Activated naive CD4-positive, alpha-beta T cell treated with anti-CD3 and anti-CD28 coated beads, Interleukin-2, amount 50 U/mL, for 72 hours (primary cell): ENCODE measurements around the gene CAPN14. TPM values are rescaled to one million over a fixed set of nuclear protein-coding genes. Genes with fewer than 3 reads are reported as not detected.

ENCODE experiments used
- ATAC-seq, 2 donors: fragments of 150-1000 bp; cut with Tn5 transposase; 2 replicates each; pipeline ENCODE4 v1.10.0; 2021; ENCODE audit warnings: mild to moderate bottlenecking in 2 of 2, moderate library complexity in 2 of 2
- DNase-seq, 2 donors: peaks; one replicate each; pipeline ENCODE4 v3.0.0; 2021 to 2022; ENCODE audit warnings: low spot score in 2 of 2
- H3K27ac Mint-ChIP-seq, 2 donors: one replicate each; pipeline ENCODE4 v1.8.0; 2022; ENCODE audit warnings: mild to moderate bottlenecking in 2 of 2, mixed read lengths in 2 of 2
- H3K36me3 Mint-ChIP-seq, 2 donors: one replicate each; pipeline ENCODE4 v1.8.0; 2022; ENCODE audit warnings: mixed read lengths in 2 of 2
- H3K9me3 Mint-ChIP-seq, 2 donors: one replicate each; pipeline ENCODE4 v1.8.0; 2022; ENCODE audit warnings: mixed read lengths in 2 of 2
- total RNA-seq, 2 donors: library from RNA; stranded (reverse); gene quantifications; one replicate each; pipeline ENCODE4 v1.2.3, GENCODE V29; 2022

Gene CAPN14
- total RNA-seq, 2 donors from 2014 or later, result 1.0 to 1.2 TPM

- Mint-ChIP-seq H3K36me3 (no peaks in the 10 kb centered on the region), H3K9me3 (no peaks in the 10 kb centered on the region), H3K27ac (peak within 1 kb of the TSS in 1 of 2 donors; percentile 52)
- peak; percentile 82 to 92 for DNase-seq
- peak; percentile 99 for ATAC-seq
Observed at GRCh38 chr2:31233741-31234682, 16.7 kb upstream of the CAPN14 start, which contains the start of gene EHD3. TSS of gene EHD3 (plus strand) at chr2:31234152. CDS start at chr2:31234622, 470 bp downstream.

DNA sequence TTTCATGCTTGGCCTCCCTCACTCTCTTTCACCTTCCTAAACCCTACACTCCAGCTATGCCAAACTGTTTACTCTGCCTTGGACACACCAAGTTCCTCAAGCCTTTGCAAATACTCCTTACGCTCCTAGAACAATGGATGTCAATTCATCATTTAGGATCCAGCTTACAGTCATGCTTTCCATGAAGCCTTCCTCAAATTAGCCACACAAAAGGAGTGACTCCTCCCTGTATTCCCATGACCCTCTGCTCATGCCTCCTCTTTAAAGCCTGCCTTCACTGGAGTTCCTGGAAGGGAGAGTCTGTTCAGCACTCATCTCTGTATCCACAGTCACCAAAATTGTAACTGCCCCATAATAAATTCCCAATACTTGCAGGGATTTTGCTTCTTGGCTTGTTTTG lies 15.9 kb upstream of the CAPN14 start:
- no peaks in the 10 kb centered on the region for H3K36me3 Mint-ChIP-seq
- H3K9me3 Mint-ChIP-seq, result no peaks in the 10 kb centered on the region
- H3K27ac Mint-ChIP-seq, result peak overlapping the region in 1 of 2 donors; percentile 52
- ATAC-seq (no peak), DNase-seq (no peak)

DNA sequence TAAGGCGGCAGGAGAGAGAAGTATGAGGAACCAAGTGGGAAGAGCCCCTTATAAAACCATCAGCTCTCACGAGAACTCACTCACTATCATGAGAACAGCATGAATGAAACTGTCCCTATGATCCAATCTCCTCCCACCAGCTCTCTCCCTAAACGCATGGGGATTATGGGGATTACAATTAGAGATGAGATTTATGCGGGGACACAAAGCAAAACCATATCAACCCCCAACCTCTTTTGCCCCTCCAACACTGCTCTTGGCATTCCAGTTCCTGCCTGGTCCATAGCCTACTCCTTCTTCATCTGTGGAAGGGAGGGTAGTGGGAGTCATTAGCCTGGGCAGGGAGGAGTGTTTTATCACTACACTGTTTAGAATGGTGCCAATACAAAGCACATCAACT lies 15.3 kb upstream of the CAPN14 start:
- Mint-ChIP-seq H3K27ac (peak overlapping the region in 1 of 2 donors; percentile 52), H3K9me3 (no peaks in the 10 kb centered on the region), H3K36me3 (no peaks in the 10 kb centered on the region)
- ATAC-seq, result no peak
- DNase-seq, result no peak

DNA sequence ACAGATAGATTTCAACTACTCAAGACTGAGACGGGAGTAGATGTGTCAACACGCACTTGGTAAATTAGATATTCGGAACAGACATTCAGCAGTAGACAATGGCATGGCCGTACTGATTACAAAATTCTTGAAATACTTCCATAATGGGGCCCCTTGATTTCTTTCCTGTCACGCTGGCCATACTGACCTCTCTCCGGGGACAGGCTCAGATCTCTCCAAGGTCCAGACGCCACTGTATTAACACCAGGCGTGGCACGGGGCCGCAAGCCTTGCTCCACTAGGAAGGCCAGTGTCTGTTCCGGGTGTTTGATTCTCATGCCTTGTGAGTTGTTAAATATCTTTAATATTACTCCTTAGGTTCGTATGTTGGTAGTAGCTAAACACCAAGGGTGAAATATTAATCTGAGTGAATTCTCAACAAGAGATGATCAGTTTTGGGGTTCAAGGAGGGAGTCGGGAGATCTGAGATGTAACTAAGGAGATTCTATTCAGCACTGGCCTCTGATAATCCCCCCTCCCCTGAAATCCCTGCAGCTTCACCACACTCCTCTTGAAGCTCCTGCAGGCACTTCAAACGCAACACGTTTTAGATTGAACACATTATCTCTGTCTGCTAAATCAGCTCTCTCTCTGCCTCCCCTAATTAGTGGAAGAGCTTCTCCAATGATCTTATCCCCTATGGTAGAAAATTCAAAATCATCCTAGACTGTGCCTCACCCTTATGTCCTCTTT lies 14.4 kb upstream of the CAPN14 start:
- no peaks in the 10 kb centered on the region for H3K9me3 Mint-ChIP-seq
- DNase-seq (no peak), ATAC-seq (no peak)
- H3K36me3 Mint-ChIP-seq, result no peaks in the 10 kb centered on the region
- no peak overlapping the region for H3K27ac Mint-ChIP-seq

GRCh38 chr2:31230751-31231150 lies 13.4 kb upstream of the CAPN14 start:
- ATAC-seq (no peak), DNase-seq (no peak)
- Mint-ChIP-seq H3K27ac (no peak overlapping the region), H3K9me3 (no peaks in the 10 kb centered on the region), H3K36me3 (no peaks in the 10 kb centered on the region)

DNA sequence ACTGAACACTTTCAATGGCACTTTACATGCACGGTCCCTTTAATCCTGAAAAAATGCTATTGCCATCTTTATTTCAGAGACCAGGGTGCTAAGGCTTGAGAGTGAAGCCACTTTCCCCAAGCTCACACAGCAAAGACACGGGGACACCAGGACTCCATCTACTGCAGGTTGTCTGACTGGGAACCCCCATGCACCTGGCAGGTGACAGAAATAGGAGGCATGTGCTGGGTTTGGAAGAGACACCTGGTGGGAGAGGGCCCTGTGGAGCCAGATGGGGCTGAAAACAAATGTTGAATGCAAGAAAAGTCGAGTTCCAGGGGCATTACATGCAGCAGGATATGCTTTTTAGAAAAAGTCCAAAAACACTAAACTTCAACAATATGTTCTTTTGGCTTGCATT lies 11.4 kb upstream of the CAPN14 start:
- Mint-ChIP-seq H3K27ac (no peak overlapping the region), H3K9me3 (no peaks in the 10 kb centered on the region), H3K36me3 (no peaks in the 10 kb centered on the region)
- DNase-seq (no peak), ATAC-seq (no peak)

GRCh38 chr2:31227711-31228125 lies 10.4 kb upstream of the CAPN14 start:
- ATAC-seq (no peak), DNase-seq (no peak)
- Mint-ChIP-seq H3K27ac (no peak overlapping the region), H3K36me3 (no peaks in the 10 kb centered on the region), H3K9me3 (no peaks in the 10 kb centered on the region)

DNA sequence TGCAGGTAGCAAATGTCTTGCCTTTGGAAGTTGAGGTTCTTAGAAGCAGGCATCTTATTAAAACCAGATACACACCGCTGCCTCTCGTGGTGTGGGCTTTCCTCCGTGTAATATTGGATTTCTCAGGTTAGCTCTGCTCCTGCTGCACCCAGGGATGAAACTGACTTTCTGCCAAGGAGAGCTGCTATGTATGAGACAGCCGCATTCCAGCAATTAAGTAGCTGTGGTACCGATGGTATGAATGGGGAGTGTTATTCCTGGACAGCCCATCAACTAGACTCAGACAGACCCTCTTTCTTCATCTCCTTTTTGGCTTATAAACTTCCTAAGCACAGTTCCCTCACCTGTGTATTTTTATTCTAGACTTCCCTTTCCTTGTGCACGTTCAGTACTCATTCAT lies 9.8 kb upstream of the CAPN14 start:
- Mint-ChIP-seq H3K9me3 (no peaks in the 10 kb centered on the region), H3K36me3 (no peaks in the 10 kb centered on the region), H3K27ac (no peak overlapping the region)
- ATAC-seq (no peak), DNase-seq (no peak)

DNA sequence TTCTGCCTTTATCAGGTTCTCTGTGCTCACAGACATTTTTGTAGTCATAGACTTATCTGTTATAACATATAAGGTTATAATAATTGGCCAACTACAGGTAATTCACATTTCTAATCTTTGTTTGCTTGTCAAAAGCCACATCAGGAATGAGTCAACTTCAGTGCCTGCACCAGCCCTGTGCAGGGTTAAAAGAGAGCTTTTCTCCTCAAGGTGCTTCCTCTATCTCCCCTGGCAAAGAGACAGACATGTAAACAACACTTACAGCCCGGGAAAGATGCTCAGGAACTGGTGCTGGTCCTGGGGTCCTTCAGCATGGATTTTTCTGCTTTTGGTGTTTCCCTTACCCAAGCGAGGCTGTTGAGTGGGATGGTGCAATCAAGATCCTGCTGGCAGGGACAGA lies 9.0 kb upstream of the CAPN14 start:
- no peak for DNase-seq
- no peaks in the 10 kb centered on the region for H3K36me3 Mint-ChIP-seq
- ATAC-seq, result no peak
- no peak overlapping the region for H3K27ac Mint-ChIP-seq
- no peaks in the 10 kb centered on the region for H3K9me3 Mint-ChIP-seq

GRCh38 chr2:31223749-31224148 lies 6.4 kb upstream of the CAPN14 start:
- ATAC-seq (no peak), DNase-seq (no peak)
- Mint-ChIP-seq H3K9me3 (no peaks in the 10 kb centered on the region), H3K36me3 (no peaks in the 10 kb centered on the region), H3K27ac (no peak overlapping the region)

DNA sequence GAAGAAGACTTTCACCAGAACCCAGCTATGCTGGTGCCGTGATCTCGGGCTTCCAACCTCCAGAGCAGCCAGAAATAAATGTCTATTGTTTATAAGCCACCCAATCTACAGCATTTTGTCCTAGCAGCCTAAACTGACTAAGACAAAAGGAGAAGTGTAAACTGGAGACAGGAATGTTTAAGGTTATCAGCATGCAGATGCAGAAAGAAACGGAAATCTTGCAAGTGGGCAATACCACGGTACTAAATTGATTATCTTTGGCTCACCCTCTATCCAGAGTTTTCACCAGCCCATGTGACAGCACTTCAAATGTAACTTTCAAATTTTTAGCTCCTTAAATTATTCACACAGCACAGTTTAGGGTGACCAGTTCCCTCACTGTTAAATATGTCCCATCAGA lies 5.7 kb upstream of the CAPN14 start:
- no peaks in the 10 kb centered on the region for H3K9me3 Mint-ChIP-seq
- H3K36me3 Mint-ChIP-seq, result no peaks in the 10 kb centered on the region
- DNase-seq (no peak), ATAC-seq (no peak)
- H3K27ac Mint-ChIP-seq, result no peak overlapping the region

GRCh38 chr2:31222071-31222470 lies 4.8 kb upstream of the CAPN14 start:
- no peaks in the 10 kb centered on the region for H3K9me3 Mint-ChIP-seq
- no peak overlapping the region for H3K27ac Mint-ChIP-seq
- no peak for ATAC-seq
- DNase-seq, result no peak
- no peaks in the 10 kb centered on the region for H3K36me3 Mint-ChIP-seq

GRCh38 chr2:31221544-31221943 lies 4.2 kb upstream of the CAPN14 start:
- Mint-ChIP-seq H3K36me3 (no peaks in the 10 kb centered on the region), H3K27ac (no peak overlapping the region), H3K9me3 (no peaks in the 10 kb centered on the region)
- DNase-seq (no peak), ATAC-seq (peak in 1 of 2 donors; percentile 39)

- H3K36me3 Mint-ChIP-seq, result no peaks in the 10 kb centered on the region
- no peak overlapping the region for H3K27ac Mint-ChIP-seq
- ATAC-seq, result peak in 1 of 2 donors; percentile 37
- no peak for DNase-seq
- no peaks in the 10 kb centered on the region for H3K9me3 Mint-ChIP-seq
Observed at GRCh38 chr2:31219131-31219969, 2.0 kb upstream of the CAPN14 start.

- DNase-seq, result no peak
- ATAC-seq, result peak; percentile 38 to 65
- H3K9me3 Mint-ChIP-seq, result no peaks in the 10 kb centered on the region
- no peak overlapping the region for H3K27ac Mint-ChIP-seq
- no peaks in the 10 kb centered on the region for H3K36me3 Mint-ChIP-seq
Observed at GRCh38 chr2:31216734-31217133, 581 bp downstream of the CAPN14 start.

DNA sequence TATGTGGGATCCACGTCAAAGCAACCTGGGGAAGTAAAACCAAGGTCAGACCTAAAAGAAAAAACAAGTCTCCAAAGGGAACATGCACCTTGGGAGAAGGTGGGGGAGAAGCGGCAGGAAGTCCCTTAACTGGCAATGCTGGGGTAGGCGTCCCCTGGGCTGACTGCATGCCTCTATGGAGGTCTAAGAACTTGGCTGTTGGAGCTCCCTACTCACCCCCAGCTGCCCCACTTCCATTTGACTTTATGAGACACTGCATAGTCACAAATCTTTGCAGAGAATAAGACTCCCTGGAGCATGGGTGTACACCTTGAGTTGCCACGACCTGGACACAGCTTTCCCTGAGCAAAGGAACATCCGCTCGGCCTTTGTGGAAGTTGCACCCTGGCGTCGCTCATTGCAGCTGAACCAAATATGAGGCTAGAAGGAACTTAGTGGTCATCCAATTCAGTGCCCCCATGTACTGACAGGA lies 2.8 kb downstream of the CAPN14 start:
- Mint-ChIP-seq H3K27ac (no peak overlapping the region), H3K36me3 (no peaks in the 10 kb centered on the region), H3K9me3 (no peaks in the 10 kb centered on the region)
- DNase-seq (no peak), ATAC-seq (no peak)
